HuH-7.5 (cell line): ENCODE measurements around the gene IGF1.

Source experiments
- DNase-seq: peaks from one replicate; pipeline ENCODE4 v3.0.0; 2011; ENCODE audit warnings: low spot score

IGF1 gene

GRCh38 chr12:102426599-102427542 is 53.5 kb downstream of the IGF1 start:
- DNase-seq, result no peak

GRCh38 chr12:102425109-102426039 is 55.0 kb downstream of the IGF1 start:
- DNase-seq, result no peak

DNA sequence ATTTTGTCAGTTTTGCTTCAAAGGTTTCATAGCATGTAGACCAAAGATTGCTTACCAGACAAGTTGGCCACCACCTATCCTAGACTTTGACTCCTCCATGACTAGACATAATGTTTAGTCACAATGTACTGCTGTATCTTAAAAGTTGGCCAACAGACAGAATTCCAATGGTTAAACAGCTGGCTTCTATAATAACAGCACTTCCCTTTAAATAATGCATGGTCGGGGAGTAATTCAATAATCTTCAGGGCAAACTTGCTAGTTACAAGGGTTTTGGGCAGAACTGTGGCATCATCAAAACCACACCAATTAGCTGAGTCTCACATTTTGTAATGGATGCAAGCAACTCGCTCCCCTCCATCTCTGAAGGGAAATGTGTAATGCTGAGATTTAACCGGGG is 56.9 kb downstream of the IGF1 start:
- no peak for DNase-seq

- no peak for DNase-seq
Measured at GRCh38 chr12:102421802-102422583, 58.4 kb downstream of the IGF1 start.

DNA sequence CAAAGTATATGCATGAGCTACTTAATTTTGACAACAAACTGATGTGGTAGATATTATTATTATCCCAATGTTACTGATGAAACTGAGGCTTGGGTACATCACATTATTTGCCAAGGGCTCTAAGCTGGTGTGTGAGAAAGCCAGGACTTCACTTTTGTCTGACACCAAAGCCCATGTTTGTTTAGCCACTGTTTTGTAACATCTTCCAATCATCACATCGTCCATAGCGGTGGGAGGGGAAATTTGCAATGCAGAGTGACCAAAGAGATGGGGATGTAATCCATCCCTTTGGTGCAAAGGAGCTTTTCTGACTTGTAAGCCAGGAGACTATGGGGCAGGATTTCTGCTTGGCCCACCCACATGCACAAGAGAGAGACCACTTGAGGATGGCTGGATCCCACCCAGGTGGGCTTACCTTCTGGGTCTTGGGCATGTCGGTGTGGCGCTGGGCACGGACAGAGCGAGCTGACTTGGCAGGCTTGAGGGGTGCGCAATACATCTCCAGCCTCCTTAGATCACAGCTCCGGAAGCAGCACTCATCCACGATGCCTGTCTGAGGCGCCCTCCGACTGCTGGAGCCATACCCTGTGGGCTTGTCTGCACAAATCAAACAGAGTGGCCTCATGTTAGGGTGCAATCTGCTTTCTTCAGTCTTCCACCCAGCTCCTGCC is 61.1 kb downstream of the IGF1 start:
- no peak for DNase-seq

- peak; percentile 71 for DNase-seq
Measured at GRCh38 chr12:102417055-102417454, 63.3 kb downstream of the IGF1 start.

- DNase-seq, result no peak
Measured at GRCh38 chr12:102415515-102415914, 64.8 kb downstream of the IGF1 start.

GRCh38 chr12:102413396-102413795 is 67.0 kb downstream of the IGF1 start:
- DNase-seq, result no peak

DNA sequence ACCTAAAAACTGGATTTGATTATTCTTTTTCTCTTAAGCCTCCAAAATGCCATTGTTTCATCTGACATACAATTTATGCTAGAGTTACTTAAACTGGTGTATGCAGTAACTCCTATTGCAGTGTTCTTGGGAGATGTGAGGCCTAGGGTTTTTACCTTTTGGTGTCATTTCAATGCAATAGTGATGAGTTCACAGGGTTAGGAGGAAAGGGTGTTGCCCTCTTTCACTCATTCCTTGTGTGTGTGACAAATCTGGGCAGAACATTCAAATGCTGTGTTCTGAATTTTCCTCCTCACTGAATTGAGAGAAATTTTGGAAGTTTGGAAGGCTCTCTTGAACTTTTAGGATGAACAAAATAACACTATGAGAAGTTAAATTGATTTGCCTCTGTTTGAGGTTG is 69.9 kb downstream of the IGF1 start:
- DNase-seq, result no peak

GRCh38 chr12:102408487-102409297 is 71.7 kb downstream of the IGF1 start:
- DNase-seq, result no peak

GRCh38 chr12:102407776-102408486 is 72.4 kb downstream of the IGF1 start:
- no peak for DNase-seq

DNA sequence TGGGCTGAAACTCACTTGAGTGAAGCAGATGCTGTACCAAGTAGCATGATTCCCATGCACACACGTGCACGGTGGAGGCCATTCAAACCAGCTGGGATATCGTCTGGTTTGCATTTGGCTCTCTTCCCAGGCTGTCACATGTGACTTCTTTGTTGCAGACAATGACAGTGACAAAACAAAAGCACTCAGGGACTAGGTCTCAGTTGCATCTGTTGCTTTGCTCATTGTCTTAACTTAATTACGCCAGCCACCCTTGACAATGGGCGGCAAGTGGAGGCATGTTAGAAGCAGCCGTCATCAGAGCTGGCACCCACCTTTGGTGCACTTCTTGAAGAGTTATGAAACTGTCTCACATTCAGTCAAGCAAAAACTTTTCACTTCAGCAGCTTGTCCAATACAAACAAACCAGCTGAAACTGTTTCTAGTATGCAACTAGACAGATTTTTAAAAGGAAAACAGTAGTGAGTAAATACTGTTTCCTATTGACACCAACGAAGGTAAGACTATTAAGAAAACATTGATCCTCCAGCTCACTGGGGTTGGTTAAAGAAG is 74.3 kb downstream of the IGF1 start:
- DNase-seq, result no peak

- no peak for DNase-seq
Measured at GRCh38 chr12:102401087-102401486, 79.3 kb downstream of the IGF1 start.

DNA sequence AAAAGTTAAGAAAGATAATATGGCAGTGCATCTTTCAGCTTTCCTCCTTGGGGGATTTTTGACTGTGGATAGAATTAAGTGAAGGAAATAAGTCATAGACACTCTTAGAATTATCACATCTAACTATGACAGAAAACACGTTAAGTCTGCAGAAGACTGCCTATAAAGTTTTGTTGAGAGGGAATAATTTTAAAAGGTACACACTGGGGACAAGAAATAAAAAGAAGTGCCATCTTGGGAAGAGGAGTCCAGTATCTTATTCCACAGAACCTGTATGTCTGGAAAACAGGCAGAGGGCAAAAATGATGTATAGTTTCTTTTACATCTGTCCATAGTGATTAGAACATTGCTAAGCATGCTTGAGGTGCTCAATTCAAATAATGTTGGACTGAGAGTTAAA is 80.7 kb downstream of the IGF1 start:
- DNase-seq, result no peak

GRCh38 chr12:102396276-102396675 is 84.1 kb downstream of the IGF1 start:
- no peak for DNase-seq

GRCh38 chr12:102394200-102394599 is 86.2 kb downstream of the IGF1 start:
- no peak for DNase-seq

DNA sequence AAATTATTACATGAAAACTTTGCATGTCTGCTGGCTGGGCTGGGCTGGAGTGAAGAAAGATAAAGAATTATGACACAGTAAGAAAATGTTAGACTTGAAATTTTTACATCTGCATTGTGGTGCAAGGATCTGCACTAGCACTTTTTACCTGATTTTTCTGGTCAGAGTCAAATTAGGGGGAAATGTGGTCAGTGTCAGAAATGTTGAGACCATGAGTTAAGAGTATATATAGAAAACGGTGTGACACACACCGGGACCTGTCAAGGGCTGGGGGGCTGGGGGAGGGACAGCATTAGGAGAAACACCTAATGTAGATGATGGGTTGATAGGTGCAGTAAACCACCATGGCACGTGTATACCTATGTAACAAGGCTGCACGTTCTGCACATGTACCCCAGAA is 90.3 kb downstream of the IGF1 start:
- no peak for DNase-seq

DNA sequence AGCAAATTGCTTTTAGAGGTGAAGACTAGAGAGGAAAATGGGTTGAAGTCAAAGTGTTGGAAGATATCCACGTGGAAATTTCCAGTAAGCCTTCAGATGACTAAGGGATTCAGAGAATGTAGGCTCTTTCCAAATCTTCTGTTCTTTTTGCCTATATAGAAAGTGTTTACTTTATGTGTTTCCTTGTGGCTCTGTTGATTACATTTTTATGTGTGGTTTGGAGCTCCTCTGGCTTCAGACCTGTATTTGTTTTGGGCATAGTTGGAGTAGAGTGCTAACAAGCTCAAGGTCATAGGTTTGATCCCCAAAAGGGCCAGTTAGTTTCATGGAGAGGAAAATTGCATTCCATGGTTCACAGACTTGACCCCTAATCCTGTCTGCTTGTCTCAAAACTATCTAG is 91.9 kb downstream of the IGF1 start:
- no peak for DNase-seq

GRCh38 chr12:102385343-102385742 is 95.0 kb downstream of the IGF1 start:
- DNase-seq, result no peak
